GM23248 (cell line): Measurements from ENCODE around the gene PTS.
"Not testable (repeated sequence)": the region's sequence is repeated elsewhere in the genome, so short reads cannot be mapped to it uniquely, and the experiment has no call there.

Source experiments
- EZH2 ChIP-seq: fragments of 200-600 bp; sonication (generic); IDR thresholded peaks from 2 replicates; pipeline ENCODE4 v1.6.1; 2018; ENCODE audit warnings: antibody characterized with exemption, mild to moderate bottlenecking; ENCODE audit not compliant: insufficient read depth, poor library complexity, severe bottlenecking
- EZH2phosphoT487 ChIP-seq: fragments of 200-600 bp; sonication (generic); IDR thresholded peaks from 2 replicates; pipeline ENCODE4 v1.6.1; 2018; ENCODE audit warnings: antibody characterized with exemption, moderate library complexity, mild to moderate bottlenecking, low read depth; ENCODE audit not compliant: insufficient read depth

DNA sequence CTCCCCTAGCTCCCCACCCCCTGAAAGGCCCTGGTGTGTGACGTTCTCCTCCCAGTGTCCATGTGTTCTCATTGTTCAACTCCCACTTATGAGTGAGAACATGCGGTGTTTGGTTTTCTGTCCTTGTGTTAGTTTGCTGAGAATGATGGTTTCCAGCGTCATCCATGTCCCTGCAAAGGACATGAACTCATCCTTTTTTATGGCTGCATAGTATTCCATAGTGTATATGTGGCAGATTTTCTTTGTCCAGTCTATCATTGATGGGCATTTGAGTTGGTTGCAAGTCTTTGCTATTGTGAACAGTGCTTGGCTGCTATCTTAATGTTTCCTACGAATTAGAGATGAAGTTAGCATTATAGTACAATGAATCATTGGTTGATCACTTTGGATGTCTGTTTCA, 27.1 kb upstream of the PTS start:
- not testable (repeated sequence) for TF ChIP-seq EZH2phosphoT487, EZH2
